Calu3 (cell line): ENCODE measurements around the gene HOXC6. TPM values are rescaled to one million over a fixed set of nuclear protein-coding genes. Genes with fewer than 3 reads are reported as not detected.

Experiments used
- Bru-seq: library from RNA; stranded (reverse); fragments of 400-500 nt; gene quantifications from one replicate; lab custom pipeline; 2021; lab: Mats Ljungman, UMichigan
- BruChase-seq, 2 experiments: library from RNA; stranded (reverse); fragments of 400-500 nt; gene quantifications; one replicate each; lab custom pipeline; 2021; lab: Mats Ljungman, UMichigan
- BruUV-seq: library from RNA; stranded (reverse); fragments of 400-500 nt; replicated peaks from 2 replicates; lab custom pipeline; 2021; lab: Mats Ljungman, UMichigan
- CTCF ChIA-PET: fragments of 300-600 bp; sonication (Branson Sonifier 250); formaldehyde crosslinking; loops from one replicate; lab custom pipeline; 2022; ENCODE audit warnings: antibody characterized with exemption; lab: Charles Lee
- DNase-seq: peaks from one replicate; pipeline ENCODE4 v3.0.0; 2022
- H3K27ac Mint-ChIP-seq: one replicate; pipeline ENCODE4 v1.8.0; 2022; ENCODE audit warnings: mixed read lengths; ENCODE audit not compliant: unreplicated experiment
- H3K27me3 Mint-ChIP-seq: one replicate; pipeline ENCODE4 v1.8.0; 2022; ENCODE audit warnings: mixed read lengths; ENCODE audit not compliant: unreplicated experiment
- H3K36me3 Mint-ChIP-seq: one replicate; pipeline ENCODE4 v1.8.0; 2022; ENCODE audit warnings: mild to moderate bottlenecking, moderate library complexity, mixed read lengths; ENCODE audit not compliant: insufficient read depth, unreplicated experiment
- H3K4me1 Mint-ChIP-seq: one replicate; pipeline ENCODE4 v1.8.0; 2022; ENCODE audit warnings: mild to moderate bottlenecking, low read depth, mixed read lengths; ENCODE audit not compliant: unreplicated experiment
- H3K4me3 Mint-ChIP-seq: one replicate; pipeline ENCODE4 v1.8.0; 2022; ENCODE audit warnings: mild to moderate bottlenecking, low read depth, moderate library complexity, mixed read lengths; ENCODE audit not compliant: unreplicated experiment
- H3K9me3 Mint-ChIP-seq: one replicate; pipeline ENCODE4 v1.8.0; 2022; ENCODE audit warnings: low read depth, mixed read lengths; ENCODE audit not compliant: unreplicated experiment
- CTCF ChIP-seq: fragments of 200-600 bp; IDR thresholded peaks from one replicate; pipeline ENCODE4 v1.8.0; 2022; ENCODE audit warnings: antibody characterized with exemption; ENCODE audit not compliant: unreplicated experiment
- intact Hi-C: fragments of 100-400 bp; cut with micrococcal nuclease; formaldehyde crosslinking; loops from one replicate; pipeline ENCODE4 v1.10.0; 2022; ENCODE audit not compliant: unreplicated experiment
- long read RNA-seq: library from polyadenylated mRNA; stranded (forward); transcript quantifications from one replicate; pipeline ENCODE4 v2.0.0, GENCODE V29; 2022
- total RNA-seq: library from RNA; stranded (reverse); gene quantifications from 2 replicates; pipeline ENCODE4 v1.2.3, GENCODE V29; 2022

The HOXC6 gene
- total RNA-seq (0.71 and 1.2 TPM in 2 replicates), Bru-seq, nascent RNA (percentile 24 among the genes with signal in this experiment), BruChase-seq, experiment 1, labeled RNA remaining after a 6-hour chase (percentile 25 among the genes with signal in this experiment), BruChase-seq, experiment 2, labeled RNA remaining after a 2-hour chase (percentile 32 among the genes with signal in this experiment)
- long read RNA-seq, result 0 reads

- no peak for TF ChIP-seq CTCF
- peaks cover 11% of the 10 kb centered on the region for H3K4me1 Mint-ChIP-seq
- peak within 1 kb of the TSS; percentile 64 for H3K4me3 Mint-ChIP-seq
- BruUV-seq, result no TSS peak
- peak; percentile 49 for DNase-seq
- no peaks in the 10 kb centered on the region for H3K9me3 Mint-ChIP-seq
- CTCF ChIA-PET, result interaction anchor here (0.7 to 2.3 kb wide), 10 partner anchors 11 to 179 kb away, joined by 3 to 12 read pairs (median 5); partner anchors contain the start of genes HOXC10, HOXC4 and HOXC8
- H3K36me3 Mint-ChIP-seq, result peaks cover 17% of the 10 kb centered on the region
- intact Hi-C loops, result no loop called here
- peaks cover 100% of the 10 kb centered on the region for H3K27me3 Mint-ChIP-seq
- no peak within 1 kb of the TSS for H3K27ac Mint-ChIP-seq
These were observed at the start of gene HOXC6 for GRCh38 chr12:54028314-54029201. Gene HOXC6 (plus strand): TSS chr12:54028440. CDS start chr12:54028522, 82 bp downstream.

- CTCF ChIA-PET, result interaction anchor here (0.5 kb wide), 1 partner anchor 197 kb away, joined by 3 read pairs; no protein-coding TSS in a partner anchor
- intact Hi-C loops, result no loop called here
- Mint-ChIP-seq H3K36me3 (peaks cover 13% of the 10 kb centered on the region), H3K27me3 (peaks cover 76% of the 10 kb centered on the region), H3K4me1 (peaks cover 8% of the 10 kb centered on the region), H3K9me3 (no peaks in the 10 kb centered on the region), H3K27ac (no peak overlapping the region), H3K4me3 (peak overlapping the region; percentile 16)
- no TSS peak for BruUV-seq
- no peak for TF ChIP-seq CTCF
- DNase-seq, result no peak
These were observed 49.5 kb upstream of the HOXC6 start for GRCh38 chr12:53978477-53979356.

GRCh38 chr12:53980104-53980801 lies 48.0 kb upstream of the HOXC6 start:
- CTCF ChIA-PET, result no interaction called here
- no peak for DNase-seq
- Mint-ChIP-seq H3K4me1 (peaks cover 8% of the 10 kb centered on the region), H3K9me3 (no peaks in the 10 kb centered on the region), H3K27ac (no peak overlapping the region), H3K27me3 (peaks cover 76% of the 10 kb centered on the region), H3K36me3 (peaks cover 16% of the 10 kb centered on the region), H3K4me3 (no peak overlapping the region)
- intact Hi-C loops, result no loop called here
- no TSS peak for BruUV-seq
- TF ChIP-seq CTCF, result no peak
